Stimulated activated CD4-positive, alpha-beta T cell treated with anti-CD3 and anti-CD28 coated beads, Interleukin-1b, Interleukin-23, amount 100 ng/mL, for 48 hours (primary cell): ENCODE data around the gene SLMAP.
"Not testable (repeated sequence)": the region's sequence is repeated elsewhere in the genome, so short reads cannot be mapped to it uniquely, and the experiment has no call there.

Experiments used
- DNase-seq: peaks from one replicate; pipeline ENCODE4 v3.0.0-alpha.2; 2020

Gene SLMAP

DNA sequence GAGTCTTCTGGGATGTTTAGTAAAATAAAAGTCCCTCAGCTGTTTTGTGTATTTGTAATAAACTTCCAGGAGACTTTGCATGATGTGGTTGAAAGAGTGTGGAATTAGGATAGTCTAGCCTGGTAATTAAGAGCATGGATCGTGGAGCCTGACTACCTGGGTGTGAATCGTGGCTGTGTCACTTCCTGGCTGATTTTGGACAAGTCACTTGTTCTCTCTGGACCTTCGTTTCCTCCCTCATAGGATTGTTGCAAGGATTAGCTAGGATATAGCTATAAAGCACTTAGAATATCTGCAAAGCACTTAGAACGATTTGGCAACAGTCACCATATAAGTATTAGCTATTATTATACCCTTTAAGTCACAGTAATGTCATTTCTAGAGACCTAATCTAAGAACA lies 40.2 kb downstream of the SLMAP start:
- no peak for DNase-seq

DNA sequence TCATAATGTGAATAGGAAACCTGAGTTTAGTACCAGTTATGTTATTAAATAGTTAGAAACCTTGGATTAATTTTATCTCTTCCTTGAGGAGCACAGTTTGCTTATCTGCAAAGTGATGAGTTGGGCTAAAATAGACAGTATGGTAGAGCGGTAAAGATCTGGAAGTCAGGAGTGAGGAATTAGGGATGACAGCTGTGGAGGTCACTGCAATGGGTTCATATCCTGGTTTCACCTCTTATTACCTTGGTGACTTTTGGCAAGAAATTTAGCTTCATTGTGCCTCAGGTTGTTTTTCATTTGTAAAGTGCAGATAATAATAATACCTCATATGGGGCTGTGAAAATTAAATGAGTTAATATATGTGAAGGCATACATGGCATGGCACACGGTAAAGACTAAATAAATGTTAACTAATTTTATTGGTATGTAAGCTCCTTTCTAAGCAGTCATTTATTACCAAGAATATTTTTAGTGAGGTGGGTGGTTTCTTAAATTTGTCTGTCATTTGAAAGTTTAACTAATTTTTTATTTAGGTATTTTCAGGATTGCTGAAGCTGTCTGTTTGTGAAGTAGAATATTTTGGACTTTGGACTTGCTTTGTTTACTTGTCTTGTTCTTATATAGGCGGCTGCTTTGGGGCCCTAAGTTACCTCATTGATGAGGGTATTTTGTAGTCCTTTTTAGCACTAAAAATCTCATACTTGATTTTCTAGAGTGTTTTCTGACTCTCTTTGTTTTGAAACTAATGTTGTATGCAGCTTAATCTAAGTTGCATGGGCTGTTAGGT lies 41.8 kb downstream of the SLMAP start:
- DNase-seq = no peak

DNA sequence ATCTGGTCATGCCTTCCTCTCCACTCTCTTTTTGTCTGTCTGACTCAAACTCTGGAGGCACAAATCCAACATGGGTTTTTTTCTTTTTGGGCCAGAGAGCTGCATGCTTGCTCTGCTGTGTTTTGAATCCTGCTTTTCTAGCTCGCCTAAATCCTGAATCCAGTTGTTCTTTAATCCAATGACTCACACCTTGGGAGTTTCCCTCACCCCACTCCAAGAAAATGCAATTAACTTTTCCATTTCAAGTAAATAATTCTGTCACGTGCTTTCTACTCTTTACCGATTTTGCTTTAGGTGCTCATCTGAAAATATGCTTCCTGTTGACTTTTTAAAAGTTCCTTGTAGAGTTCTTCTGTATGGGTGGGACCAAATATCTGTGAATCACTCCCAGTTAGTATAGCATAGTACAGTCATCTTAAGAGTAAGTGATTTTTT lies 47.6 kb downstream of the SLMAP start:
- DNase-seq = no peak

DNA sequence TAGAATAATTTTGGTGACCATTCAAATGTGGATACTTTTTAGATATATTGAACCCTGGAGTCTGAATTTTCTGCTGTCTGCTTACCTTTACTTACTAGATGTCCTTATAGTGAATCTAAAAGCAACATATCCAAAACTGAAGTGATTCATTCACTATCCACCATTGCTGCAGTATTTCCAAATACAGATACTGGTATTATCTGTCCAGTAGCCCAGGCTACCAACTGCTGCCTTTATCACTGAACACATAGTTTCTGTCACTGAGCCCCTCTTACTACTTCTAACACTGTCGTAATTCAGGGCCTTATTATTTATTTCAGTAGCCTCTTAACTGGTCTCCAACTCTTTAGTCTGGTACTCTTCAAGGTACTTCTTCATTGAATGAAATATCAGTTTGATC lies 49.2 kb downstream of the SLMAP start:
- no peak for DNase-seq

DNA sequence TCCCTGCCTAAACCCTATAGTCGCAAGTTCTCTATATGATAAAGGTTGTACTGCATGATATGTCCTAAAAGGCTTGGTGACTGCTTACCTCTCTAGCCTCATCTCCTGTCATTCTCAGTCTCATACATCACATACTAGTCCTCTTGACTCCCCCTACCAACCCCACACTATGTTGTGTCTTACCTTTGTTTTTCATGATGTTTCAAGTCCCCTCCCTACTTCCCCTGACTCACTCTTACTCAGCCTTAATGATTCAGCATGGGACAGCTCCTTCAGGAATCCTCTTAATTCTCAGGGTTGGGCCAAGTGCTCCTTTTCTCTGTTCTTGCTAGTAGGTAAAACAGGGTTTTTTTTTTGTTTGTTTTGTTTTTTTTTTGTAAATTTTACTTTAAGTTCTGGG lies 49.6 kb downstream of the SLMAP start:
- DNase-seq = no peak

DNA sequence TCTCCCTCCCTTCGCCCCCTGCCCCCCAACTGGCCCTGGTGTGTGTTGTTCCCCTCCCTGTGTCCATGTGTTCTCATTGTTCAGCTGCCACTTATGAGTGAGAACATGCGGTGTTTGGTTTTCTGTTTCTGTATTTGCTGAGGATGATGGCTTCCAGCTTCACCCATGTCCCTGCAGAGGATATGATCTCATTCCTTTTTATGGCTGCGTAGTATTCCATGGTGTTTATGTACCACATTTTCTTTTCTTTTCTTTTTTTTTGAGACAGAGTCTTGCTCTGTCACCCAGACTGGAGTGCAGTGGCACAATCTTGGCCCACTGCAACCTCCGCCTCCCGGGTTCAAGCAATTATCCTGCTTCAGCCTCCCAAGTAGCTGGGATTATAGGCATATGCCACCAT lies 50.1 kb downstream of the SLMAP start:
- DNase-seq = not testable (repeated sequence)

DNA sequence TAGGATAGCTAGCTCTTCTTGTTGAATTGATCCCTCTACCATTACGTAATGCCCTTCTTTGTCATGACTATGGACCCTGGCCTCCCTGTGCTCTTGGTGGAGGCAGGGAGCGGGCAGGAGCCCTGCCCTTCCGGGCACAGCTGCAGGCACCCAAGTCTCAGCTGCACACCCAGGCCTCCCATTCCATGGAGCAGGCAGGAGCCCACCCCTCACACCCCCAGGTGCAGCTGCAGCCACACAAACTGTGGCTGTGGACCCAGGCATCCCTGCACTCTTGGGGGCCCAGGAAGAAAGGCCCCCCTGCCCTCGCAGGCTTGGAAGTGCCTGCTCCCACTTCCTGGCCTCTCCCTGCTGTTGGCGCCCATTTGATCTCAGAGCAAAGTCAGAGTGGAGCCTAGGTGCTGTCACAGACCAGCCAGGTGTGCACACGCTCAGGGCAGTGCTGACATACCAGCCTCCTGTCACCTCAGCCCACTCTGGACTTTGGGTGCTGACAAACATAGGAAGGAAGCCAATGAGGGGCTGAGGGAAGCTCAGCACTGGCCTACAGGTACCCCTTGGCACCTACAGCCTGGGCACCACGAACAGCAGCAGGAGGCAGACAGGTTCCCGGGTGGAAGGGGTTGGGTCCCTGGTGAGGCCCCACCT lies 53.0 kb downstream of the SLMAP start:
- DNase-seq = no peak

DNA sequence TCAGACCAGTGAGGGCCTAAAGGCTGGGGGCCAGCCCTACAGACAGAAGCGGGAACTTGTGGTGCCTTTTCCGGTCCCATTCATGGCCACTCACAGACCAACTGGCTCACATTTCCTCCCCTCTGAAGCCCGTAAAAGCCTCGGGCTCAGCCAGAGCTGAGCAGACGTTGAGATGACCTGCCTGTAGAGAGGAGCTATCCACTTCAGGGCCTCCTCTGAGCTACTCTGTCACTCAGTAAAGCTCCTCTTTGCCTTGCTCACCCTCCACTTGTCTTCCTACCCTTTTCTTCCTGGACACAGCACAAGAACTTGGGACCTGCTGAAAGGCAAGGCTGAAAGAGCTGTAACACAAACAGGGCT lies 53.5 kb downstream of the SLMAP start:
- DNase-seq = no peak

DNA sequence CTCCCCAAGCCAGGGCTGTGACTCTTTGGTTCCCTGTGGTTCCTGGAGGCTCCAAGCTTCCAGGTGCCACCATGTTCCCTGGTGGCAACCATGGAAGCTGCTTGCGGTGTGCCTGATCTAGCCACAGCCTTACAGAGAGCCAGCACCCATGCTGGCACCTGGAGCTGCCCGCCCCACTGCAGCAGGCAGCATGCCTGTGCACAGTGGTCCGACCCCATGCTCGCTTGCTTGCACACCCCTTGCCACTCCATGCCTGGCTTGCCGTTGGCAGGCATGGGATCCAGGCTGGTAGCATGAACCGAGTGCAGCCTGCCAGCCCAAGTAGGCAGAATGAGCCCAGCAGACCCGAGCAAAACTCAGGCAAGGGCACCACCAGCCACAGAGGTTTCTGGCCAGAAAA lies 53.9 kb downstream of the SLMAP start:
- no peak for DNase-seq

DNA sequence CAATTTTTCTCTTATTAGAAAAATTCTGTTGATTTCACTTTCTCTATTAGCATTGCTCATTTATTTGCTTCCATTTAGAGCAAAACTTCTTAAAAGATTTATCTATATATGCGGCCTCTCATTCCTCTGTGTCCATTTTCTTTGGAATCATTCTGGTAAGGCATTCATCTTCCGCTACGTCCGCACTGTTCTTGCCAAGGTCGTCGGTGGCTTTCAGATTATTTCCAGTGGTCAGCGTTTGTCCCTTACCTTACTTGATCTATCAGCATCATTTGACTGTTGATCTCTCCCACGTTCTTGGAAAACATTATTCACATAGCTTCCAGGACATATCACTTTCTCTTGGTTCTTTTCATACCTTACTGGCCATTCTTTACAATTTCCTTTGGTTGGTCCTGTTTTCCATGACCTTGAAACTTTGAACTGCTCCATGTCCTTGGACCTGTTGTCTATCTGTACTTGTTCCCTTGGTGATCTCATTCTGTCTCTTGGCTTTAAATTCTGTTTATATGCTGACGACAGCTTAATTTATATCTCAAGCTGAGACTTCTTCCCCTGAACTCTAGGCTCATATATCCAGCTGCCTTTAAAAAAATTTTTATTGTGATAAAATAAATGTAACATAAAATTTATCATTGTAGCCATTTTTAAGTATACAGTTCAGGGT lies 54.5 kb downstream of the SLMAP start:
- DNase-seq = no peak

DNA sequence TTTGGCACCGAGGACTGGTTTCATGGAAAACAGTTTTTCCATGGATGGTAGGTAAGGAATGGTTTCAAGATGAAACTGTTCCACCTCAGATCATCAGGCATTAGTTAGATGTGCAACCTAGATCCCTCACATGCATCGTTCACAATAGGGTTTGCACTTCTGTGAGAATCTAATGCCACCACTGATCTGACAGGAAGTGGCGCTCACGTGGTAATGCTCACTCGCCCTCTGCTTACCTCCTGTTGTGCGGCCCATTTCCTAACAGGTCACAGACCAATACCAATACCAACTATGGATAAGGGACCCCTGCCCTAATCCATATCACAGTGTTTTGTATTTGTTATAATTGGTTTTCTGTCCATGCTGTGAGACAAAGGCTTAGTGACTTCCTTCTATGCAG lies 58.9 kb downstream of the SLMAP start:
- peak; percentile 8 for DNase-seq

DNA sequence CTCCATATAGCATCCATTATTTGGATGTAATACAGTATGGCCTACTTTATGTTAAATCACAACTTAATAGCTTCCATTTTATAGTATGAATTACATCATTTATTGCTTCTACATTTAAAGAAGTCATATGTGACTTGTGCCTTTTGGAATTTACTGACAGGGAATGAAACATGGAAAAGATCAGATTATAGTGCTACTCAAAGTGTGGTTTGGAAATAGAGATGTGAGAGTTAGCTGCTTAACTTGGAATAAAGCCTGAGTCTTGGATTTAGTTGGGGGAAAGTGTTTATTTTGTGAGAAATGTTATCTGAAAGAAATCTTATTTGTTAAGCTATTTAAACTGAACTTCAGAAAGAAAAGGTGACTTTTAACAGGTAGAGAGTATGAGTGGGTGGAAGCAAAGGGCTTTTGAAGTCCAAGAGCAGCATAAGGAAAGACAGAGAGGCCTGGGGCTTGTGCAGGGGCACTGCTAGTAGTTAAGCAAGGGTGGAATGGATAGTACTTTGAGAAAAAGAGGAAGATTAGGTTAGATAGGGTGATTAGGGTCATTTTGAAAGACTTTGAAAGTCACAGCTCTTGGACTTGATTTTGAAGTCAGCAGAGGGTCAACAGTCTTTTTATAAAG lies 60.5 kb downstream of the SLMAP start:
- DNase-seq = no peak

DNA sequence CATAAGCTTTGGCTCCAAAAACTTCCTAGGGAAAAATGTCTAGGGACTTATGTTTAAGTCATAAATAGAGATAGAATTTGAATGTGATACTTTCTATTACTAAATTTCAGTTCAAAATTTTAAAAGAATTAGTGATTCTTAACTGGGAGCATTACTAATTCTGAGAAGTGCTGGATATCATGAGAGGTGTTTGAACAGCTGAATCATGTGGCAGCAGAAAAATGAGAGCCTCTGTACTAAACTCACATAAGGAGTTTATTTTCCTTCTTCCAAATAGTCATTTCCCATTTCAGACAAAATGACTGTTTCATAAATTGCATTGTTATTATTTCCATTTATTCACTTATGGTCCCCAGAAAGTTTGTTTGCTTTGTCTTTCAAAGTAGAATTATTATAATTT lies 62.7 kb downstream of the SLMAP start:
- no peak for DNase-seq

DNA sequence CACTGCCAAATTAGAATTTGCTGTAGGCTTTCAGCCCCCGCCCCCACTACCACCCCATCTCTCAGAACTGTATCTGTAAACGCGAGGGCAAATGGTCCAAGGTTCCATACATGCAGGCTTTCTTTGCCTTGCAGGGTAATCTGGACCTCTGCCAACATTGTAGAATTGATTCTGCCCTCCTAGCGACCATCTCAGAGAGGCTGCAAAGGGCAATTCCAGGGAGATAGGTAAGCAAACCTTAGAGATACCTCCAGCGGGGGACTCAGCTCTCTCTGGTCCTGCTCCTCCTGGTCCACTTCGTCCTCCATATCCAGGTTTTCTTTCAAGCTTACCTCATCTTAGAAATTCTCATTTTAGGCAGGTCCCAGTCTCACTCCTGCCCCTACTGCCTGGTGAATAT lies 64.4 kb downstream of the SLMAP start:
- DNase-seq = no peak

DNA sequence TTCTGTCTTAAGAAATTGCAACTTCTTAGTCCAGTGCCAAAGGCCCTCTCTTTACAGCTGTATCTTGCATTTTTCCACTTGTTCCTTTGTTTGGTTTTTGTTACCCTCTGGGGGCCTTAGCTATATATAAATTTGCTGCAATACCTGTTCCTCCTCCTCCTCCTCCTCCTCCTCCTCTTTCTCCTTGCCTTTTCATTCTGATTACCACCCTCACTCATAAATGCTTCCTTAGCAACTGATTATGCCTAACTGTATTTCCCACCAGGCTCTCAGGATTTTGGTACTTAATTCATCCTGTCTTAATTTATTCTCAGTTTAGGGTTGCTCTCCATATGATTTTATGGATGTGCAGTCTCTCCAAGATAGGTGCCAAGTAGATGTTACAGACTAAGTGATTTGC lies 65.7 kb downstream of the SLMAP start:
- no peak for DNase-seq

DNA sequence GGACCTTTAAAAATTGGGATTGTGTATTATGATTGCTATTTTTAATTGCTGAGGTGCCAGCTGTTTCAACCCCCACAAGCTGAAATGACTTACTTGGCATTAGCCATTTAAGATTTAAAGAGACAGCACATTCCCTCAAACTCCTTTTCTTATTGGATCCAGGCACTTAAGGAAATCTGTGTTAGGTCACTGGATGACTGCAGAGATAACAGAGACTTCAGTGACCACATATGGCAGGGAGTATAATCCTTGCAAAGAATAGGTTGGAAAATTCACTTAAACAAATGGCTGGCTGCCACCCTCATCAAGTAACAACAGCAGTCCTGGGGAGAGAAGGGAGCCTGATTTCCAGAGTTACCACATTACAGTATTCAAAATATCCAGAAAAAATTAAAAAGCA lies 66.6 kb downstream of the SLMAP start:
- no peak for DNase-seq

DNA sequence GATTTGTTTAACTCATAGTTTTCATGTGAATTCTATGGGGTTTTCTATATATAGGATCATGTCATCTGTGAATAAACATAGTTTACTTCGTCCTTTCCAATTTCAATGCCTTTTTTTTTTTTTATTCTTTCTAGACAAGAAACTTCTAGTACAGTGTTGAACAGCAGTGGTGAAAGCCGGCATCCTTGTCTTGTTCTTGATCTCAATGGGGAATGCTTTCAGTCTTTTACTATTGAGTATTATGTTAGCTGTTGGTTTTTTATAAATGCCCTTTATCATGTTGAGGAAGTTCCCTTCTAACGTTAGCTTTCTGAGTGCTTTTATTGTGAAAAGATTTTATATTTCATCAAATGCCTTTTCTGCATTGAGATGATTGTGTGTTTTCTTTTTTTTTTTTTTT lies 69.0 kb downstream of the SLMAP start:
- DNase-seq = no peak

DNA sequence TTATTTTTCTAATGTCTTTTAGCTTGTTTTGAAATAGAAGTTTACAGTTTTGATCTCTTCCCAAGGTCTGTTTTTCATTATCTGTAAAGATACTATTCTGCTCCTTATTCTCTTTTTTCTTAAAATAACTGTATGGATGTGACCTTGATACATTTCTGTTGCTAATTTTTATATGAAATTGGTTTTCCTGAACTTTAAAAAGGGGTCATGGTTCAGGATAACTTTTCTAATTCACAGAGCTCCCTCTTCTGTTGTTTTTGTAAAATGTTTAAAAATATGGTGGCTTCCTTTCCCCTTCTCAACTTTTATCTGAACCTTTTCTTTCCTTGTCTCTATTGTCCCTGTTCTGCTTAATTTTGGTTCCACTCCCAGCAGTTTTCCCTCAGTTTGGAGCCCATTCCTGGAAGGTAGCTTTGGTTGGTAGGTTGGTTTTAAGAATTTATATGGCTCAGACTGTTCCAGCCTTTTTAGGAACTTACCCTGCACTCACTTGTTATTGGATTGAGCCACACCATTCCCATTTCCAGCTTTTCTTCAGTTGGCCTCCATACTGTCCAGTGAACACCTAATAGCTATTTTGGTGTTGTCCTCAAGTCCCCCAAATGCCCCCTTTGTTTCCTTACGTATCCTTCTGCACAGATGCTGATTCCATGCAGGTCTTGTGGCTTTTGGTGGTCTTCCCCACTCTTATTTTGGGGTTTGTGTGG lies 70.3 kb downstream of the SLMAP start:
- DNase-seq = no peak

DNA sequence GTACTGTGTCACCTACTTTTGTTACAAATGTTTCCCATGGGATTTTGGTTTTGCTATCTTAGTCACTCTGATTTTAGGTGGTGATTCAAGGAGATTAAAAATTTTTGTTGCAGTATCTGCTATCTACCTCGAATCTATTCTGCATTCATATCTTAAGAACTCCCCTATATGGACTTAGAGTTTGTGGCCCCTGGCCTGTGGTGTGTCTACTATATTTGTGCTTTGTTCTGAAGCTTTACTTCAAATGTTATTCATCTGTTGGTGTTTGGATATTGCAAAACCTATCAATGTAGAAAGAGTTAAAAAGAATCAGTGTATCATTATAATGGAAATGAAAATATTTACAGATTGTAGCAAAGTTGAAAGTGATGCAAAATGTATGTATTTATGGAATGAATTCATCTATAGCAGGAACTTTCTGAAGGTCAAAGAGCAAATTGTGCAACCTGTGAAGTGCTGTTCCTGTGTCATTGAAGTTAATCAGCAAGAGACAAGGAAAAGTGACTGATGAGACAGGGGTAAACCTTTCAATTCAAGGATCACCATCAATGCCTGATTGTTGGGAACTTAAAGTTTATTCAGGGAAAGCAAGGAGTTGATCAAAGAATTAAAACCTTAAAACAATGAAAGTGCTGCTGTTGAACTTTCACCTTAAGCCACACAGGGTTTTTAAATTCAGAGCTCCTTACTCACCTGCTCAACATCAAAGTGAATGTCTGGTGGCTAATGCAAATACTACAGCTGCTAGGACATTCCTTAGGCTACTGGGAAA lies 71.0 kb downstream of the SLMAP start:
- DNase-seq = no peak

DNA sequence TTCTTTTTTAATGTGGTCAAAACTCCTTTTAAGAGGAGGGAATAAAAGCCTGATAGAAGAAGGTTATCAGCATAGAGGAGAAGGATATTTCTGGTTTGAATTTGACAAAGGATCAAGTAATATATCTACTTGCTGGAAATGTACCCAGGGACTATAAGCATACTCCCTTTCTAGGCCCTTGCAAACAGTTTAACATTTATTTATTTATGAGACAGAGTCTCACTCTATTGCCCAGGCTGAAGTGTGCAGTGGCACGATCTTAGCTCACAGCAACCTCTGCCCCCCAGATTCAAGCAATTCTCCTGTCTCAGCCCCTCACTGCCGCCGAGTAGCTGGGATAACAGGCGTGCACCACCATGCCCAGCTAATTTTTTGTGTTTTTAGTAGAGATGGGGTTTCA lies 71.6 kb downstream of the SLMAP start:
- DNase-seq = no peak

DNA sequence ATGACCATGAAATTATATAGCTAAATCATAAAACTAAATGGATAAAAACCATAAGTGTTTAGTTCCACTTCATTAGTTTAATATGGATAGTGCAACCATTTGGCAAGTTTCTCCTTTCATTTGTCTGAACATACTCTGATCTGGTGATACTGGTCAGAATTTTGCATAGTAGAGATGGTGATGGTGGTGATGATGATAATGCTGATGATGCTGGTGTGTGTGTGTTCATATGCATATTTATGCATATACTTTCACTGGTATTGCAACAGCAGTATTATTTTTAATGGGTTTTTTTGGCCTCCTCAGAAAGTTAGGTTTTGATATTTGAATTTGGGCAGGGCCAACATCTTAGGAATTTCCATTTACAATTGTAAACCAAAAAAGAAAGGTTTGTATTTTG lies 76.4 kb downstream of the SLMAP start:
- DNase-seq = no peak

DNA sequence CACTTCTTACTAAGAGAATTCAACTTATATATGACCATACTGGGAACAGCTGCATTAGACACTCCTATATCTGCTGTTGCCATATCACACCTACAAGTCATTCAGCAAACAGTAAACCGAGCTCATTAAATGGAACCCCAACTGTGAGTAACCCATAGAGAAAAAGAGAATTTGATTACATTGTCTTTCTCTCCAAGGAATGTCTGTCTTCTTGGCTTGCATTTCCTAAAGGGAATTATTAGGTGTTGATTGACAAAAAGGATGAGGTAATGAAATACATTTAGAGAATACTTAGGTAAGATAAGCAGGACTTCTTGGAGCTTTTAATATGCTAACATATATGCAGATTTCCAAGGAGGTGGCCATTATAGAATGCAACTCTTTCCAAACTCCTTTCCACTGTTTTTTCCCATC lies 76.8 kb downstream of the SLMAP start:
- DNase-seq = no peak
